Vagina (tissue), 1 donor: ENCODE data around the gene SLC9B1. TPM values are rescaled to one million over a fixed set of nuclear protein-coding genes. Genes with fewer than 3 reads are reported as not detected.

Source experiments
- total RNA-seq: library from RNA; depleted of rRNA; stranded (reverse); fragments of >200 nt; gene quantifications from one replicate; pipeline ENCODE4 v1.2.3, GENCODE V29; 2016

Gene SLC9B1
- total RNA-seq, 1 donor from 2014 or later = not detected

Other genes starting within 250 kb of the SLC9B1 start
- 347 TPM for gene UBE2D3, start 192.2 kb downstream of the SLC9B1 start, total RNA-seq
- gene CISD2, start 150.7 kb downstream of the SLC9B1 start, total RNA-seq = 11.3 TPM
- gene SLC9B2, start 57.1 kb upstream of the SLC9B1 start, total RNA-seq = 23.3 TPM
- 42.0 TPM for gene BDH2, start 80.1 kb upstream of the SLC9B1 start, total RNA-seq
- gene CENPE, start 178.6 kb upstream of the SLC9B1 start, total RNA-seq = 2.2 TPM